GM06990 (cell line): ENCODE results near the gene DENND2A.
"Not testable (repeated sequence)": the region's sequence is repeated elsewhere in the genome, so short reads cannot be mapped to it uniquely, and the experiment has no call there.

Source experiments
- DNase-seq: peaks from one replicate; pipeline ENCODE4 v3.0.0-alpha.2; 2011; ENCODE audit not compliant: insufficient read length; ENCODE audit errors: extremely low read depth
- H3K27me3 ChIP-seq: replicated peaks from 2 replicates; pipeline ENCODE4 v1.6.0; 2011; ENCODE audit warnings: low read length; ENCODE audit not compliant: control insufficient read depth, insufficient read depth
- H3K36me3 ChIP-seq: 2 replicates; pipeline ENCODE4 v1.5.1; 2011; ENCODE audit warnings: low read length; ENCODE audit not compliant: control insufficient read depth, insufficient read depth
- H3K4me3 ChIP-seq: replicated peaks from 2 replicates; pipeline ENCODE4 v1.5.1; 2011; ENCODE audit warnings: low read depth, mild to moderate bottlenecking, control low read depth, low read length
- TF ChIP-seq, protein P1 (sequence below): IDR thresholded peaks from 2 replicates; pipeline ENCODE4 v1.5.1; 2011; ENCODE audit warnings: low read length, control low read depth, mild to moderate bottlenecking, inconsistent platforms; ENCODE audit not compliant: insufficient read depth, poor library complexity, severe bottlenecking

DENND2A gene

DNA sequence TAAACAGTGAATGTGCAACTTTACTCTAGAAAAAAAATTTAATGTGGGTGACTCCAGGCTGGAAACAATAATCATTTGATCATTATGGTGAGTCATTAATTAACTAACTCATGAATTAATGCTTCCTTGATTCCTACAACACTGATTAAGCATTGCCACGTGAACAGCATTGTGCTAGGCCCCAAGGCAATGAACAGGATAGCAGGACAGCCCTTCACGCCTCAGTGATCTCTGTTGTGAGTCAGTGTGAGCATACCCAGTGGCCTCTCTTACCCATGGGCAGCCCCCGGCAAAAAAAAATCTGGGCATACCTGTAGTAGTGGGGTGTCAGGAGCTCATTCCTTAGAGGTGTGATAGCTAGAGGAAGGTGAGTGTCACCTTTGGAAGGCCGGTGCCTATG, 76.0 kb downstream of the DENND2A start:
- Histone ChIP-seq H3K27me3 (no peaks in the 10 kb centered on the region), H3K4me3 (no peak overlapping the region), H3K36me3 (no peaks in the 10 kb centered on the region)
- DNase-seq, result no peak
- TF ChIP-seq, protein P1, sequence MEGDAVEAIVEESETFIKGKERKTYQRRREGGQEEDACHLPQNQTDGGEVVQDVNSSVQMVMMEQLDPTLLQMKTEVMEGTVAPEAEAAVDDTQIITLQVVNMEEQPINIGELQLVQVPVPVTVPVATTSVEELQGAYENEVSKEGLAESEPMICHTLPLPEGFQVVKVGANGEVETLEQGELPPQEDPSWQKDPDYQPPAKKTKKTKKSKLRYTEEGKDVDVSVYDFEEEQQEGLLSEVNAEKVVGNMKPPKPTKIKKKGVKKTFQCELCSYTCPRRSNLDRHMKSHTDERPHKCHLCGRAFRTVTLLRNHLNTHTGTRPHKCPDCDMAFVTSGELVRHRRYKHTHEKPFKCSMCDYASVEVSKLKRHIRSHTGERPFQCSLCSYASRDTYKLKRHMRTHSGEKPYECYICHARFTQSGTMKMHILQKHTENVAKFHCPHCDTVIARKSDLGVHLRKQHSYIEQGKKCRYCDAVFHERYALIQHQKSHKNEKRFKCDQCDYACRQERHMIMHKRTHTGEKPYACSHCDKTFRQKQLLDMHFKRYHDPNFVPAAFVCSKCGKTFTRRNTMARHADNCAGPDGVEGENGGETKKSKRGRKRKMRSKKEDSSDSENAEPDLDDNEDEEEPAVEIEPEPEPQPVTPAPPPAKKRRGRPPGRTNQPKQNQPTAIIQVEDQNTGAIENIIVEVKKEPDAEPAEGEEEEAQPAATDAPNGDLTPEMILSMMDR, result no peak

DNA sequence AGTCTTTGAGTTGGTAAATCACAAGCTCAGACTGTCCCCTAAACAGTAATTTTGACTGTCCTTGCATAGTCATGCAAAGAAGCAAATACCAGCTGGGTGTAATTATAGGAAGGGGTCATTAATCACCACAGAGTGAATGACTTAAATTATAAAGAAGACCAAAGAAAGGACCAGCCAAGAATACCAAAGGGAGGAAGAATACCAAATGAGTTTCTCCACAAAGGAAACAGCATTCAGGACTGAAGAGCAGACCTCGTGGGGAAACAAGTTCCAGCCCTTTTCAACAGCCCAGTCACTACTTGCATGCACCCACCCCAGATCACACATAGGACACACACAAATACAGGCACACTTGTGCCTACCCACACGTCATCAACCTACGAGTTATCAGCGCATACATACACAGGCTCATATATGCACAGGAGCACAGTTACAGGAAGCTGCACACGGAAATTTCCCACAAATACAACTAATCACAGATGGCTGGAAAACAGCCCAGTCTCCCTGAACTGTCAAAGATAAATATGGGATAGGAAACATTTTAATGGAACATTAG, 77.6 kb downstream of the DENND2A start:
- TF ChIP-seq, protein P1, result no peak
- H3K4me3 ChIP-seq, result no peak overlapping the region
- no peaks in the 10 kb centered on the region for H3K27me3 ChIP-seq
- no peaks in the 10 kb centered on the region for H3K36me3 ChIP-seq
- no peak for DNase-seq

DNA sequence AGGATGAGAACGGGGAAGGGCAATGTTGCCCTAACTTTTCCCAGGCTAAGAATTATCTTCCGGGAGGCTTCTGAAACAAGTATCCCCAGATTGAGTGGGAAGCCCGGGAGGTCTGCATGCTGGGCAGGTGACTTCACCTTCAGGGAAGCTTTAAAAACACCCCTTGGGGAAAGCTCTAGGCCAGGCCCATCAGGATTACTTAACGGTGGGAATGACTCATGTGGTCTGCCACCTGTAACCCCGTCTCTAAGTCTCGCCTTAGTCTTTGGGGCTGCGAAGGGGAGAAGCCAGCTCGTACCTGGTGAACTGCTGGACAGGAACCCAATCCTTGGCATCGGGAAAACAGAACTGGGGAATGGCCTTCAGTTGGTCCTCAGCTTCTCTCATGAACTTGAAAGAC, 81.2 kb downstream of the DENND2A start:
- TF ChIP-seq, protein P1, result no peak
- Histone ChIP-seq H3K4me3 (no peak overlapping the region), H3K36me3 (no peaks in the 10 kb centered on the region), H3K27me3 (no peaks in the 10 kb centered on the region)
- DNase-seq, result no peak

DNA sequence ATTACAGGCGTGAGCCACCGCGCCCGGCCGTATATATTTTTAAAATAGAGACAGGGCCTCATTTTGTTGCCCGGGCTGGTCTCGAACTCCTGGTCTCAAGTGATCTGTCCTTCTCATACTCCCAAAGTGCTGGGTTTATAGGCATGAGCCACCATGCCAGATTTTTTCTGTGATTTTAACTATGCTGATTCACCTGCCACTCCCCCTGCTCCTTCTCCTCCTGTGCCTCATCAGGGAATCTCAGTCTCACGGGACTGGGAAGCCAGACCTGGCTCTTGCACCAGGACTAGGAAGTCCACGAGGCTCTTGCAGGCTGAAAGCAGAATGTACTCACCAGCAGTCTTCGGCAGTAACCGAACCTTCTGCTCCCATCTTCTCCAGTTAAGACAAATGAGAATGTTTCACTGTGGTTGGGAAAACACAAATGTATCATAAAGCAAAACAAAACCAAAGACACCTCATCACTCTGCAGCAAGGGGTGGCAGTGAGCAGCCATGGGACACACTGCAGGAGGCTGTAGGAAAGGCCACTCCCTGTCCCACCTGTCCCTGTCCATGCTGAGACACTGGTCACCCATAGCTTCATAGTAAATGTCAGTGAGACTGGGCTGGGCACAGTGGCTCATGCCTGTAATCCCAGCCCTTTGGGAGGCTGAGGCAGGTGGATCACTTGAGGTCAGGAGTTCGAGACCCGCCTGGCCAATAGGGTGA, 82.6 kb downstream of the DENND2A start:
- no peak for DNase-seq
- H3K27me3 ChIP-seq, result no peaks in the 10 kb centered on the region
- TF ChIP-seq, protein P1, result no peak
- H3K36me3 ChIP-seq, result no peaks in the 10 kb centered on the region
- H3K4me3 ChIP-seq, result no peak overlapping the region

DNA sequence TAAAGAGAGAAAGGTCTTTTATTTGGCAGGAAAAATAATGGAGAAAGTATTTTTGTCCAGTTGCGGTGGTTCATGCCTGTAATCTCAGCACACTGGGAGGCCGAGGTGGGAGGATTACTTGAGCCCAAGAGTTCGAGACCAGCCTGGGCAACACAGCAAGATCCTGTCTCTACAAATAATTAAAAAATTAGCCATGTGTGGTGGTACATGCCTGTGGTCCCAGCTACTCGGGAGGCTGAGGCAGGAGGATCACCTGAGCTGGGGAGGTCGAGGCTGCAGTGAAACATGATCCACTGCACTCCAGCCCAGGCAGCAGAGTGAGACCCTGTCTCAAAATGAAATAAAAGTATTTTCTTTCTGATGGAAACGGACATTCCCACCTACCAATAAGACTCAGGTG, 83.5 kb downstream of the DENND2A start:
- Histone ChIP-seq H3K27me3 (no peaks in the 10 kb centered on the region), H3K36me3 (no peaks in the 10 kb centered on the region), H3K4me3 (no peak overlapping the region)
- TF ChIP-seq, protein P1, result no peak
- no peak for DNase-seq

DNA sequence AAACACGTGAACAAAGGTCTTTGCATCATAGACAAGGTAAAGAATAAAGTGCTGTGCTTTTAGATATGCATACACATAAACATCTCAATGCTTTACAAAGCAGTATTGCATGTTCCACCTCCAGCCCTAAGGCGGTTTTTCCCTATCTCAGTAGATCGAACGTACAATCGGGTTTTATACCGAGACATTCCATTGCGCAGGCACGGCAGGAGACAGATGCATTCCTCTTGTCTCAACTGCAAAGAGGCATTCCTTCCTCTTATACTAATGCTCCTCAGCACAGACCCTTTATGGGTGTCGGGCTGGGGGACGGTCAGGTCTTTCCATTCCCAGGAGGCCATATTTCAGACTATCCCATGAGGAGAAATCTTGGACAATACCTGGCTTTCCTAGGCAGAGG, 87.4 kb downstream of the DENND2A start:
- not testable (repeated sequence) for DNase-seq, H3K27me3 ChIP-seq

More for the DNA sequence above, 87.4 kb downstream of the DENND2A start:
- not testable (repeated sequence) for H3K4me3 ChIP-seq, H3K36me3 ChIP-seq
